Anterior cingulate cortex (tissue), 58 donors: ENCODE data around the gene TPST1.
"Not testable (repeated sequence)": the region's sequence is repeated elsewhere in the genome, so short reads cannot be mapped to it uniquely, and the experiment has no call there.

Experiments
- DNase-seq, 58 donors: peaks; one replicate each; lab custom pipeline; 2025; lab: John Stamatoyannopoulos, UW

Gene TPST1

GRCh38 chr7:66371096-66371824 lies 166.1 kb downstream of the TPST1 start:
- no peak for DNase-seq

GRCh38 chr7:66374141-66374840 lies 169.2 kb downstream of the TPST1 start:
- not testable (repeated sequence) for DNase-seq

DNA sequence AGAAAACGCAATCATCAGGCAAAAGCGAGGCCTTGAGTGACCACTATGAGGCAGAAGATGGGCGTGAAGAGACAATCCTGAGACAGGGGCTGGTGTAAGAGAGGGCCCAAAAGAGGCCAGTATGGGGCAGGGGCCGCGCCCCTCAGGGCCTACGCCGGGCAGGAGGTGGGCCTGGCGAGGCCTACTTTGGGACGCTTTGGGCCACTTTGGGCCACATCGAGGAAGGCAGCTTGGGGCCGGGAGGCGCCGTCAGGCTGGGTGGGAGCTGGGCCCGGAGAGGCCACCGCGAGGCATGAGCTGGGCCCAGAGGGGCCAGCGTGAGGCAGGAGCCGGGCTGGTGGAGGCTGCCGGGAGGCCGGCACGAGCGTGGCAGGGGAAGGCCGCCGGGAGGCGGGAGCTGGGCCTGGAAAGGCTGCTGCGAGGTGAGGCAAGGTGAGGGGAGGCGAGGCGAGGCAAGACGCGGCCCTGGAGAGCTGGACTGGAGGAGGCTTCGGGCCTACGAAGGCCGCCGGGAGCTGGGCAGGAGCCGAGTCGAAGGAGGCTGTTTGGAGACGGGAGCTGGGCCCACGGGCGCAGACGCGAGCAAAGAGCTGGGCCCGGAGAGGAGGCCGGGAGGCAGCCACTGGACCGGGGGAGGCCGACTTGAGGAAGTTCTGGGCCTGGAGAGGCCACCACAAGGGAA lies 171.3 kb downstream of the TPST1 start:
- no peak for DNase-seq

GRCh38 chr7:66377045-66377444 lies 171.9 kb downstream of the TPST1 start:
- no peak for DNase-seq

DNA sequence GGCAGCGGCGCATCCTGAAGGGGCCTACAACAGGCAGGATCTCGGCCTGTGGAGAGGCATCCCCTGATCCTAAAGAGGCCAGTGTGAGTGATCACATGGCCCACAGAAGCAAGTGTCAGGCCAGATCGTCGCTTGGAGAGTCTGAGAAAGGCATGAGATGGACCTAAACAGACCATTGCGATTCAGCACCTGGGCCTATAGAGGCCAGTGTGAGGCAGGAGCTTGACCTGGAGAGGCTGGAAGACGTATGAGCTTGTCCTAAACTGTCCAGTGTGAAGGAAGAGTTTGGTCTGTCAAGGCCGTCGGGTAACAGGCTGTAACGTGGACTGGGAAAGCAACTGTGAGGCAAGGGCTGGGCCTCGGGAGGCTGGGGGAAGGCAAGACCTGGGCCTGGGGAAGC lies 172.6 kb downstream of the TPST1 start:
- no peak for DNase-seq

- DNase-seq: no peak
Measured at GRCh38 chr7:66379542-66380160, 174.5 kb downstream of the TPST1 start.

DNA sequence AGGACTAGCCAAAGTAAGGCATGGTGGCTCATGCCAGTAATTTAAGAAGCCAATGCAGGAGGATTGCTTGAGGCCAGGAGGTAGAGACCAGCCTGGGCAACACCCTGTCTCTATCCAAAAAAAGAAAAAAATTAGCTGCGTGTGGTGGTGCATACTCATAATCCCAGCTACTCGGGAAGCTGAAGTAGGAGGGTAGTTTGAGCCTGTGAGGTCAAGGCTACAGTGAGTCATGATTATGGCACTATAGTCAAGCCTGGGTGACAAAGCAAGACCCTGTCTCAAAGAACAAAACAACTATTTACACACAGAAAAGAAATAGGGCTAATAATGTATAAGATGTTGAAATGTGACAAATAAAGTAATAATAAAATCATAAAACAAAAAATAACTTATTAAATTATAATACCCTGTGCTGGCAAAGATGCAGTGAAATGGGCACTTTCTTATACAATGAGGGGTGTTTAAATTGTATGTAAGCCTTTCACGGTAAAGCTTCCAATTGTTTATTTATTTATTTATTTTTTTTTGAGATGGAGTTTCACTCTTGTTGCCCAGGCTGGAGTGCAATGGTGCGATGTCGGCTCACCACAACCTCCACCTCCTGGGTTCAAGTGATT lies 175.2 kb downstream of the TPST1 start:
- DNase-seq: no peak

DNA sequence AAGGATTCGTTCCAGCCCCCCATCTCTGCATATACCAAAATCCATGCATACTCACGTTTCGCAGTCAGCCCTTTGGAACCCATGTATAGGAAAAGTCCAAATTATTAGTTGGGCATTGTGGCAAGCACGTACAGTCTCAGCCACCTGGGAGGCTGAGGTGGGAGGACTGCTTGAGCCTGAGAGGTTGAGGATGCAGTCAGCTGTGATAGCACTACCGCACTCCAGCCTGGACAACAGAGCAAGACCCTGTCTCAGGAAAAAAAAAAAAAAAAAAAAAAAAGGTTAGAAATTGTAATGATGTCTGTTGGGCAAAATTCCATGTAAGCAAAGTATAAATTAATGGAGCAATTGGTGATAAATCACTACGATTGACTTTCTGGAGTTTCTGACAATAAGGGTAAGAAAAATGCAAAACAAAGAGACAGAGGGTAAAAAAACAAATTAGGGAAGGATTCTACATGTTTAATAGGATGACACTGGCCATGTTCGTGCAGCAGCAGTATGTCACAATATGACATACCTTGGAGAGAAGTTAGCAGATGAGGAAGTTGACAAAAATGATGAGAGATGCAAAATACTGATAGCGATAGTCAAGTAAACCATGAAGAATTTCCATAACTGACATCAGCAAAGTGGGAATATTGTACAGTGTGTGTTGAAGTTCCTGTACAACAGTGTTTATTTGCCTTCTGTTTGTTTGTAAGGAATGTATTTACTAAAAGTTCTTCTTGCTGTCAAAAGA lies 177.2 kb downstream of the TPST1 start:
- not testable (repeated sequence) for DNase-seq

DNA sequence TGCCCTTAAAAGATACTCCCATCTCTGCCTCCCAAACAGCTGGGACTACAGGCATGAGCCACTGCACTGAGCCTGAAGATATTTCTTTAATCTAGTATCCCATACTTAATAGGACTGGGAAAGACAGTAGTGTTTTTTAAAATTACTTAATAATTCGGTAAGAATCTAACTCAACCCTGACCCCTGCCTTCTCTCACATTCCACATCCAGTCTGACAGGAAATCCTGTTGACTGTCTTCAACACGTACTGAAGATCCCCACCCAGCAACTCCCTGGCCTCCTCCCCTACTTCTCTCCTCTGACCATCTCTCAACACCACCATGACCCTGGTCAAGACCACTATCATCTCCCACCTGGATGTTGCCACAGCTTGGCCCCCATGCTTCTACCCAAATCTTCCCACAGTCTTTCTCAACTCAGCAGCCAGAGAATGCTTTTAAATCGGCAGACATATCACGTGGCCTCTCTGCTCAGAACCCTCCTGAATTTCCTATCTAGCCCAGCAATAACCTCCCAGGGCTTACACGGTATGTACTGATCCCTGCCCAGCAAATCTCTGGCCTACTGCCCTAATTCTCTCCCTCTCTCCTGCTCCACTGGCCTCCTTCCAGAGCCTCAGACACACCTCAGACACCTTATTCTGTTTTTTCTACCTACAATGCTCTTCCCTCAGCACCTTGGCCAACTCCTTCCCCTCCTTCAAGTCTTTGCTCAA lies 180.2 kb downstream of the TPST1 start:
- not testable (repeated sequence) for DNase-seq

DNA sequence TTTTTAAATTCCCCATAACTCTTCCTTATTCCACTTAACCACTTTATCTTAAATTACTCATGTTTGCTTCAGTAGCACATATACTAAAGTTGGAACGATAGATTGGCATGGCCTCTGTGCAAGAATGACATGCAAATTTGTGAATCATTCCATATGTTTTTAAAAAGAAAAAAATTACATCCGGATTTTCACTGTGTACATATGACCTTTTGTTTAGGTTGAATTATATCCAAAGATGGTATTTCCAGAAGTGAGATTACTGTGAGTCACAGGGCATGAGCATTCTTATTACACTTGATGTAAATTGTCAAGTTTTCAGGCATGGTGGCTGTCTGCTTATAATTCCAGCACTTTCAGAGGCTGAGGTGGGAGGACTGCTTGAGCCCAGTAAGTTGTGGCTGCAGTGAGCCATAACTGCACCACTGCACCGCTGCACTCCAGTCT lies 190.0 kb downstream of the TPST1 start:
- DNase-seq: peak in 1 of 58 donors; percentile 0

DNA sequence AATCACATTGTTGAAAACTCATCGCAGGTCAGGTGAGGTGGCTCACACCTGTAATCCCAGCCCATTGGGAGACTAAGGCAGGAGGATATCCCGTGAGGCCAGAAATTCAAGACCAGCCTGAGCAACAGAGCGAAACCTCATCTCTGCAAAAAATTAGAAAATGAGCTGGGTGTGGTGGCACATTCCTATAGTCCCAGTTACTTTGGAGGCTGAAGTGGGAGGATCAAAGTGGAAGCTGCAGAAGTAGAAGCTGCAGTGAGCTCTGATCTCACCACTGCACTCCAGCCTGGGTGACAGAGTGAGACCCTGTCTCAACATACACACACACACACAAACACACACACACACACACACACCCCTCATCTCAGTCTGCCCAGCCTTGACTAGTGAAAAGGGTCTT lies 190.9 kb downstream of the TPST1 start:
- not testable (repeated sequence) for DNase-seq

DNA sequence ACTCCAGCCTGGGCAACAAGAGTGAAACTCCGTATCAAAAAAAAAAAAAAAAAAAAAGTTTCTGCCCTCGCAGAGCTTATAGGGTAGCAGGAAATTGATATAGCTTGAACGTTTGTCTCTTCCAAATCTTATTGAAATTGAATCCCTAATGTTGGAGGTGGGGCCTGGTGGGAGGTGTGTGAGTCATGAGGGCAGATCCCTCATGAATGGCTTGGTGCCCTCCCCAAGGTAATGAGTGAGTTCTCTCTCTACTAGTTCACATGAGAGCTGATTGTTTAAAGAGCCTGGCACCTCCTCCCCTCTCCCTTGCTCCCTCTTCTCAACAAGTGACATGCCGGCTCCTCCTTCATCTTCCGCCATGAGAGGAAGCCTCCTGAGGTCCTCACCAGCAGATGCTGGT lies 193.7 kb downstream of the TPST1 start:
- not testable (repeated sequence) for DNase-seq

DNA sequence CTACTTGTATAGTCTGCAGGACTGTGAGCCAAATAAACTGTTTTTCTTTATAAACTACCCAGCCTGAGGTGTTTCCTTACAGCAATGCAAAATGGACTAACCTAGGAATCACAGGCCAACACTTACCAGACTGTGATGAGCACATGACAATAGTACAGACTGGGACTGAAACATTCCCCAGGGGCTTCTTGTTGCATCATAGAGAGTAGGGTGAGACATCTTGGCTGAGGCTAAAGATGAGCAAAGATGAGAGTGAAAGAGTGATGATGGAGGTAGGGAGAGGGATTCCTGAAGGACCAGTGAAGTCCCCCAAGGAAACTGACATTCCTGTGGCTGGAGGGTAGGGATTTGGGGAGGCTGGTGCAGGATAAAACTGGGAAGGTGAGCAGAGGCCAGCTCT lies 194.4 kb downstream of the TPST1 start:
- no peak for DNase-seq

GRCh38 chr7:66400400-66400799 lies 195.3 kb downstream of the TPST1 start:
- no peak for DNase-seq

GRCh38 chr7:66401126-66401525 lies 196.0 kb downstream of the TPST1 start:
- DNase-seq: not testable (repeated sequence)

DNA sequence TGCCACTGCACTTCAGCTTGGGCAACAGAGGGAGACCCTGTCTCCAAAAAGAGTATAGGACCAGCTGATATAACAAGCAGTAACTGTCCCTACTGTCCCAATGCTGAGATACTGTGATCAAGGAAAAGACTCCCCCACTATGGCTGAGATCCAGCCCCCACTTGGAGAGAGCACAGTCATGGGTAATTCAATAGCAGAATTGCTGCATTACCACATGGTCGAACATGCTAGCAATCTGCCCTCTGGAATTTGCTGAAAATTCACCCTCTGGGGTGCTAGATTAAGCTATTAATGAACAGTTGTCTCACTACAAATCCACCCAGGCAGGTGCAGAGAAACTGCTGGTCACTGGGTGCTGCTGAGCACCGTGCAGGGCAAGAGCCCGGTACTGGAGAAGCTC lies 196.8 kb downstream of the TPST1 start:
- not testable (repeated sequence) for DNase-seq

- no peak for DNase-seq
Measured at GRCh38 chr7:66403564-66403963, 198.4 kb downstream of the TPST1 start.

DNA sequence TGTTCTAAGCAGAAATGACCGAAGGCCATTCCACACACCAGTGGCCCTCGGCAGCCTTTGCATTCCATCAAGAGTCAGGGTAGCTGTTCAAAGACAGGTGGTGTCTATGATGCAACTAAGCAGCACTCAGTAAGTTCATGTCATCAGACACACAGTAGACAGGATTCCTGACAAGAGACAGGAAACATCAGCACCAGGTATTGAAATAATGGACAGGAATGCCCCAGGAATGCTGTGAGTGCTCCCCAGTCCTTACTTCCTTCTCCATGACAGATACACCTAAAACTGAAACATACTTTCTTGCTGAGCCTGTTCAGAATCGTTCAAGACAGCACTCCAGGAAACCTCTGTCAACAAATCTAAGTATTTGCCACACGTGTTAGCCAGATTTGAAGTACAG lies 204.4 kb downstream of the TPST1 start:
- no peak for DNase-seq
